Measurements from ENCODE around the gene WWP2. TPM values are rescaled to one million over a fixed set of nuclear protein-coding genes. Genes with fewer than 3 reads are reported as not detected.

The WWP2 gene
- total RNA-seq, 1 donor from 2014 or later = 40.7 TPM

GRCh38 chr16:69839798-69840409 lies 77.8 kb downstream of the WWP2 start:
- TF ChIP-seq CTCF (IDR thresholded peaks at IDR 0.05; ENCODE audit: insufficient read depth, low read length, poor library complexity, severe bottlenecking) = no peak
- no peak overlapping the region for H3K4me3 ChIP-seq (ENCODE audit: low read depth, low read length)
- H3K27me3 ChIP-seq (ENCODE audit: control insufficient read depth, insufficient read depth, low read length) = no peaks in the 10 kb centered on the region
- H3K36me3 ChIP-seq (ENCODE audit: control insufficient read depth, insufficient read depth, low read length) = no peaks in the 10 kb centered on the region
- no peak for DNase-seq (ENCODE audit: low read depth)

GRCh38 chr16:69840975-69841374 lies 78.8 kb downstream of the WWP2 start:
- no peaks in the 10 kb centered on the region for H3K27me3 ChIP-seq (ENCODE audit: control insufficient read depth, insufficient read depth, low read length)
- no peak overlapping the region for H3K4me3 ChIP-seq (ENCODE audit: low read depth, low read length)
- DNase-seq (ENCODE audit: low read depth) = no peak
- no peaks in the 10 kb centered on the region for H3K36me3 ChIP-seq (ENCODE audit: control insufficient read depth, insufficient read depth, low read length)
- no peak for TF ChIP-seq CTCF (IDR thresholded peaks at IDR 0.05; ENCODE audit: insufficient read depth, low read length, poor library complexity, severe bottlenecking)

- Histone ChIP-seq H3K4me3 (ENCODE audit: low read depth, low read length) (no peak overlapping the region), H3K27me3 (ENCODE audit: control insufficient read depth, insufficient read depth, low read length) (no peaks in the 10 kb centered on the region), H3K36me3 (ENCODE audit: control insufficient read depth, insufficient read depth, low read length) (no peaks in the 10 kb centered on the region)
- no peak for DNase-seq (ENCODE audit: low read depth)
- TF ChIP-seq CTCF (IDR thresholded peaks at IDR 0.05; ENCODE audit: insufficient read depth, low read length, poor library complexity, severe bottlenecking) = no peak
These were observed 82.3 kb downstream of the WWP2 start for GRCh38 chr16:69844441-69844840.

- TF ChIP-seq CTCF (IDR thresholded peaks at IDR 0.05; ENCODE audit: insufficient read depth, low read length, poor library complexity, severe bottlenecking) = no peak
- Histone ChIP-seq H3K36me3 (ENCODE audit: control insufficient read depth, insufficient read depth, low read length) (no peaks in the 10 kb centered on the region), H3K4me3 (ENCODE audit: low read depth, low read length) (no peak overlapping the region), H3K27me3 (ENCODE audit: control insufficient read depth, insufficient read depth, low read length) (no peaks in the 10 kb centered on the region)
- no peak for DNase-seq (ENCODE audit: low read depth)
These were observed 83.0 kb downstream of the WWP2 start for GRCh38 chr16:69845181-69845580.

GRCh38 chr16:69847643-69848042 lies 85.5 kb downstream of the WWP2 start:
- H3K27me3 ChIP-seq (ENCODE audit: control insufficient read depth, insufficient read depth, low read length) = no peaks in the 10 kb centered on the region
- TF ChIP-seq CTCF (IDR thresholded peaks at IDR 0.05; ENCODE audit: insufficient read depth, low read length, poor library complexity, severe bottlenecking) = no peak
- H3K4me3 ChIP-seq (ENCODE audit: low read depth, low read length) = no peak overlapping the region
- H3K36me3 ChIP-seq (ENCODE audit: control insufficient read depth, insufficient read depth, low read length) = no peaks in the 10 kb centered on the region
- no peak for DNase-seq (ENCODE audit: low read depth)

Data from kidney epithelial cell (primary cell).